Neuron (in vitro differentiated cells): Measurements from ENCODE around the gene GRID1.

Experiments used
- H2AFZ ChIP-seq: one replicate; pipeline ENCODE4 v1.6.1; 2013; ENCODE audit warnings: low read depth, mild to moderate bottlenecking, inconsistent platforms, low read length, moderate library complexity
- H3K27me3 ChIP-seq: one replicate; pipeline ENCODE4 v1.6.1; 2013; ENCODE audit warnings: low read length; ENCODE audit not compliant: insufficient read depth
- H3K36me3 ChIP-seq: one replicate; pipeline ENCODE4 v1.6.1; 2013; ENCODE audit warnings: low read length; ENCODE audit not compliant: insufficient read depth
- H3K4me1 ChIP-seq: one replicate; pipeline ENCODE4 v1.6.1; 2013; ENCODE audit warnings: low read length; ENCODE audit not compliant: insufficient read depth
- H3K4me3 ChIP-seq: 2 replicates; pipeline ENCODE4 v1.5.1; 2013; ENCODE audit warnings: mild to moderate bottlenecking, low read length, moderate library complexity
- H3K9me3 ChIP-seq: one replicate; pipeline ENCODE4 v1.6.1; 2013; ENCODE audit warnings: low read length

GRID1 gene

DNA sequence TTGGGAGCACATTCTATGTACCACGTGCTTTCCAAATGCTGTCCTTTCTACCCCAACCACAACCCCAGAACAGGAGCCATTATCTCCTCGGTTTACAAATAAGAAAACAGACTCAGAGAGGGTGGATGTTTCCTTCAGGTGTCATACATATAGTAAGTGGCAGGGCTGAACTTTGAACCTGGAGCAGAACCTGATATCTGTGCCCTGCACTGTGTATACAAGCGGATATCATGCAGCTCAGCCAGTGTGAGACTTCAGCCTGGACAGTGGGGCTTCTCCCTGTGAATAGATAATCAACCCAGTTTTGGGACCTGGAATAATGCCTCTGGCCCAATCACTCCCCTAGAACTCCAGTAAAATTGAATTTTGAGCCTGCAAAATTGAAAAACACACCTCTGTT lies 341.1 kb downstream of the GRID1 start:
- Histone ChIP-seq H2AFZ (no peak overlapping the region), H3K27me3 (no peaks in the 10 kb centered on the region), H3K9me3 (no peaks in the 10 kb centered on the region), H3K4me1 (no peaks in the 10 kb centered on the region), H3K36me3 (no peaks in the 10 kb centered on the region), H3K4me3 (no peak overlapping the region)

DNA sequence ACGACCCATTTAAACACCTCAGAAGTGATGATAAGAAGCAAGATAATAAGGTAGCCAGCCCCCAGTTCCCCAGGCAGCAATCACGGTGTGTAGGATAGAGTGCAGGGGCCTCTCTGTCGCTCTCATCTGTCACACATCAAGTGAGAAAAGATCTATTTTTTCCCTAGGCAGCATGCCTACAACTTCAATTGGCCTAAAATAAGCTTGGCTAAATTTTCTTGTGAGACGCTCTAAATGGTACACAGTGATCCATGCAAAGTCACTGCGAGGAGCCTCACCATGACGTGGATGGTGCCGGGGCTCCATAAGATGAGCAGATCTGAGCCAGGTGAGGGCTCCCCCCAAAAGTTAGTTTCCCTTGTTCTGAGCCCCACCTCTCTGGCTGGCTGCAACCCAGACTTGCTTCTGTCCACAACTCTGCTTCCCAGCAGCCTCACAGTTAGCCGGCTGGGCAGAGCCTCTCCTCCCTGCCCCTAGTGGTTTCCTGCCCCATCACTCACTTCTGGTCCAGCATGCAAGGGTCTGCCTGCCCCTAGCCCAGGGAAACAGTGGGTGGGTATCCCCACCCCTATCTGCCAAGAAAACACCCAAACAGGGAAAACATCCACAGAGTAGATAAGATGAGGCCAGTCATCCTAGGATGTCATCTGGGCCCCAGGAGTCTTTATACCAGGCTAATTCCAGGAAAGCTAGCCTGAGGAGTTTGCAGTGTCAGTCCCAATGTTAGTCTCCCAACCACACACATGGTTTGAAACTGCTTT lies 342.1 kb downstream of the GRID1 start:
- H3K4me3 ChIP-seq = no peak overlapping the region
- H3K4me1 ChIP-seq = no peaks in the 10 kb centered on the region
- no peaks in the 10 kb centered on the region for H3K27me3 ChIP-seq
- no peaks in the 10 kb centered on the region for H3K9me3 ChIP-seq
- no peaks in the 10 kb centered on the region for H3K36me3 ChIP-seq
- no peak overlapping the region for H2AFZ ChIP-seq

DNA sequence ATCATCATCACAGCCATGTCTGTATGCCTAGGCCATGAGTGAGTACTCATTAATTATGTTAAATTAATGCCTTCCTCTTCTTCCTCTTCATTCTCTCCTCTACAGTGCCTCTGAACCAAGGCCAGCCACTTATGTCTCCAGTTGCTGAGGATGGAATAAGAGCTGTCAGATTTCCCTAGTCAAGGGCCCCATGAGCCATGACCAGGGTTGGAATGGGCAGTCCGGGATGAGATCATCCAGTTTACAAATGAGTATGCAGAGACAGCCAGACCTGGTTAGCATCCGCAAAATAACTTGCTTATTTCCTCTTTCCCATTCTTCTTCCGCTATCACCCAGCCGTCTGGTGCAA lies 342.7 kb downstream of the GRID1 start:
- Histone ChIP-seq H2AFZ (no peak overlapping the region), H3K4me1 (no peaks in the 10 kb centered on the region), H3K27me3 (no peaks in the 10 kb centered on the region), H3K4me3 (no peak overlapping the region), H3K36me3 (no peaks in the 10 kb centered on the region), H3K9me3 (no peaks in the 10 kb centered on the region)

DNA sequence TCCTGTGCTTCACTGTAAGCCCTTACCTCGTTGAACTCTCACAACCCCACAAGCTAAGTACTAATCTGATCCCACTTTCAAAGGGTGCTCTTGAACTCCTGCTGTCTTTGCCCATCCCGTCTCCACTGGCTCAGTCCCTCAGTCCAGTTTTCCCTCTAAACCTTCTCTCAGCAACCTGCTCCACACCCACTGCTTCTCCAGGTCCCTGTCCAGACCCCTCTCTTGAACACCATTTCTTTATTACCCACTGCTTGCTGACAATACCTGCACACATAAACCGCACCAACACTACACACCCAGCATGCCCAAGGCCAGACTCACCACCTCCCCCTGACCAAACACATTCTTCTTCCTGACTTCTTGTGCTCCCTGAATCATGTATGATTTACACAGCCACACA lies 343.3 kb downstream of the GRID1 start:
- no peaks in the 10 kb centered on the region for H3K27me3 ChIP-seq
- H3K36me3 ChIP-seq = no peaks in the 10 kb centered on the region

DNA sequence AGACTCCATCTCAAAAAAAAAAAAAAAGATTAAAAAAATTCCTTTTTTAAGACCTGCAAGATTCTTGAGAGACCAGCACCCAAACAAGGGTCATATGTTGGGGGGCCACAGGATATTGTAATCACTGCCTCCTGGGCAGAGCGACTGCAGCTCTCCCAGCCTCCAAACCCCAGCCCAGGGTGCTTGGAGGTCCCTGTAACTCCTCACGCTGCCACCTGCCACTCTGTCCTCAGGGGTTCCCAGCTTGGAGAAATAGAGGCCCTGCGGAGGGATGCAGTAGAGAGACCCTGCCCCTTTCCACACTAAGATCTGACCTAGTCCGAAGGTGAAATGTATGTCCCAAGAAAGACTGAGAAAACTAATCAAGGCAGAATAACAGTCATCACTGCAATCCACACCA lies 343.7 kb downstream of the GRID1 start:
- no peak overlapping the region for H2AFZ ChIP-seq
- H3K9me3 ChIP-seq = no peaks in the 10 kb centered on the region
- no peak overlapping the region for H3K4me3 ChIP-seq
- no peaks in the 10 kb centered on the region for H3K4me1 ChIP-seq
- H3K36me3 ChIP-seq = no peaks in the 10 kb centered on the region
- no peaks in the 10 kb centered on the region for H3K27me3 ChIP-seq

More for the DNA sequence above, 343.3 kb downstream of the GRID1 start:
- H3K4me3 ChIP-seq = no peak overlapping the region
- no peak overlapping the region for H2AFZ ChIP-seq
- no peaks in the 10 kb centered on the region for H3K9me3 ChIP-seq
- no peaks in the 10 kb centered on the region for H3K4me1 ChIP-seq

DNA sequence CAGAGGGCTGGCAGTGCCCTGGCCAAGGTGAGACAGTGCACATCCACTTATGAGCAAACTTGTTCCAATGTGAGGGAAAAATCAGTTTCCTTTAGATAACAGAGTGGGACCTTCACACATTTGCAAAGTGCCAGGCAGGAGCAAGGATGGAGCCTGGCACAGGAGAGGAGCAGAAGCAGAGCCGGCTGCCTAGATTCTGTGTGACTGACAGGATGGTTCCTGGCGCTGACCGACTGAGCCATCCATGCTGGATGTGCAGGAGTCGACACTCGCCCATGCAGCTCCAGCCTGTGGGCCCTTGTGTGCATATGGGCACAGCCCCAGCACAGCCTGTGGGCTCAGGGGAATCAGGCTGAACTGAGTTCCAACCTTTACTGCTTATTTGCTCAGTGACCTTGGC lies 346.5 kb downstream of the GRID1 start:
- Histone ChIP-seq H3K4me3 (no peak overlapping the region), H2AFZ (no peak overlapping the region), H3K9me3 (no peaks in the 10 kb centered on the region), H3K27me3 (no peaks in the 10 kb centered on the region), H3K4me1 (no peaks in the 10 kb centered on the region), H3K36me3 (no peaks in the 10 kb centered on the region)

DNA sequence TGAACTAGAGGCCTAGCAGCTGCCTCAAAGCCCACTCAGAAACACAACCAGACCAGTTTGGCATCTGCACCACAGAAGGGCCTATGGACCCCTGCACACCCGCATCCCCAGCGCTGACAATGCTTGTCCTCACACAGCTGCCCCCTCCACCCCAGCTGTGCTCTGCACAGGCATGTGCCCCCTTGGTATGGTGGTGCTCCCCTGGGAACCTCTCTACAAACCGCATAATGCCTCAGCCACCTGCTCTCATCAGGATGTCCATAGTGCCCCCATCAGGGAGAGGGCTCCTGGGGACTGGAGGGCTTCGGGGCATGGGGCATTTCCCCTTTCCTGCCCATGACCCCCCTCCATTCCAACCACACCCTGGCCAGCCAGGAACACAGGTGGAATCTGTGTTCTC lies 347.5 kb downstream of the GRID1 start:
- no peaks in the 10 kb centered on the region for H3K27me3 ChIP-seq
- no peaks in the 10 kb centered on the region for H3K9me3 ChIP-seq
- H3K36me3 ChIP-seq = no peaks in the 10 kb centered on the region
- no peak overlapping the region for H2AFZ ChIP-seq
- H3K4me1 ChIP-seq = no peaks in the 10 kb centered on the region
- no peak overlapping the region for H3K4me3 ChIP-seq

DNA sequence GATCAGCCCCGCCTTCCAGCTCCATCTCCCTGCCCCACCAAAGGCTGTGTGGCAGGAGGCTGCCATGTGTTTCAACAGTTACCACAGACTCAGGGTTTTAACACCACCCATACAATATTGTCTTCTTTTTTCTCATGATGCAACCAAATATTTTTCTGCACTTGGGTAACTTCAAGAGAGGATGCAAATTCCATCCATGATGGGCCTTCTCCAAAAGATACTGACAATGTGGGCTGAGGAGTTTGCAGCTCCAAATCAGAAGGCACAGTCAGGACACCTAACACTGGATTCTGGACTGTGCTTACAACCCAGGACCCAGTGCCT lies 347.9 kb downstream of the GRID1 start:
- no peaks in the 10 kb centered on the region for H3K4me1 ChIP-seq
- no peak overlapping the region for H3K4me3 ChIP-seq
- no peaks in the 10 kb centered on the region for H3K9me3 ChIP-seq
- no peaks in the 10 kb centered on the region for H3K27me3 ChIP-seq
- H3K36me3 ChIP-seq = no peaks in the 10 kb centered on the region
- H2AFZ ChIP-seq = no peak overlapping the region

DNA sequence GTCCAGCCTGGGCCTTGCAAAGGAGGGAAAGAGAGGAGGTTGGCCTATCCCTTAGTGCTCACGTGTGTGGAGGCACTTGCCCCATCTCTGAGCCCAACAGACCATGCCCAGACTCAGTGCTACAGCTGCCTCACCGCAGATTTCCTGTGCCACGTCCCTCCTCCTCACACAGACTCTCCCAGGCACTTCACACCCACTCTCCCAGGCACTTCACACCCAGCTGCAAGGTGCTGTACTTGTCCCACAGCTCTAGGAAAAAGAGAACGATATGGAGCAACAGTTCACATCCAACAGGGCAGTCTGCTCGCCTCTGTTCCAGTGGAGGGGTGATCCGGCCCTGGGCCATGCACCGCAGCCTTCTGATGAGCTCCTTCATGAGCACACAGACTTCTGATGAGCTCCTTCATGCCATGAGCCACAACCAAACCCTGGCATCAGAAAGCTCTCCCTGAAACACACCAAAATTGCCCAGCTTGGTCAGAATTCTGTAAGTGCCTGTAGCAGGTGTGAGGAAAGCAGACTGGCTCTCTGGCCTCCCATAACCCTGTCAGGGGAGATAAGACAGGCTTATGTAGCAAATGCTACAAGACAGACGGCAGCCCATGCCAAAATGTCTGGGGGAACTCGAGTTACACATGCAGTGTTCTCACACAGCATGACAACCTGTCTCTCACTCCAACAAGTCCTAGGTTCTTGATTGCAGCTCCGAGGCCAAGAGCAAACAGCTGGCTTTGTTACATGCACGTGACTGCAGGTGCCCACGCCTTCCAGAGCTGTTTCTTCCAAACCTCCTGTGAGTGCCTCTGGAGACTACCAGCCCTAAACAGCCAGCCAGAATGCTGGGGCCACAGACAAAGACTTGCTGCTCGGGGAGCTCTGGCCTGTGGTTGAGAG lies 348.5 kb downstream of the GRID1 start:
- H3K4me3 ChIP-seq = no peak overlapping the region
- no peaks in the 10 kb centered on the region for H3K4me1 ChIP-seq
- H3K27me3 ChIP-seq = no peaks in the 10 kb centered on the region
- H3K9me3 ChIP-seq = no peaks in the 10 kb centered on the region
- H2AFZ ChIP-seq = no peak overlapping the region
- H3K36me3 ChIP-seq = no peaks in the 10 kb centered on the region

DNA sequence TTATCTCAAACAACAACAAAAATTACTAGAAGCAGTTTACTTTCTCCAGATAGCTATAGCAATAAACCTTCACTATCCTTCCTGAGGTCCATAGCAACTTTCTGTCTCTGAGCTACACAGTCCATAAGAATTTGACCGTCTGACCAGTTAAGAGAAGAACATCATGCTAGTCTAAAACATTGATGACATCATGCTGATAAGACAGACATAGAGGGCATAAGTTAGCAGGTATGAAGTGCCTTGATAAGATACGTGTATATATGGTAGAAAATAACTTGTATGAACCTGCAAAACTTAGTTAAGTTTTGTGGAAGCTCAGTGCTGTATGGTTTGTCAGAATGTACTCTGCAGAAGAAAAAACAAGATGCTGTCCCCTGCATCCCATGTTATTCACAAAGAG lies 353.0 kb downstream of the GRID1 start:
- Histone ChIP-seq H3K36me3 (no peaks in the 10 kb centered on the region), H3K27me3 (no peaks in the 10 kb centered on the region), H3K4me1 (no peaks in the 10 kb centered on the region), H2AFZ (no peak overlapping the region), H3K9me3 (no peaks in the 10 kb centered on the region), H3K4me3 (no peak overlapping the region)

DNA sequence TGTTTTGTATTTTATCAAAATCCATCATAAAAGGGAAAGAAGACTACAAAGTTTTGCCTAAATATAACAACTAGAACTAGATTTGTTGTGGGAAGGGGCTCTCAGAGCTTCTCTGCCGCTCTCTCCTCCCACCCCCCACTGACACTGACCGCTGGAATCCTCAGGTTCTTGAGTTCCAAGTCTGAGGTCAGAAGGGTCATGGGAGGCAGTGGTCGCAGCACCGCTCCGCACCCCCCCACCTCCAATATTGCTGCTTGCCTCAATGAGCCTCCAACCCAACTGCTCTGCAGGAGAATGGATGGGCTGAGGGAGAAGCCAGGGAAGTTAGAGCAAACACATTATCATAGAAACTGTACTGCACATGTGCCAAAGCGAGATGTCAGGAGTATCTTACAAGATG lies 359.4 kb downstream of the GRID1 start:
- Histone ChIP-seq H3K4me3 (no peak overlapping the region), H3K4me1 (no peaks in the 10 kb centered on the region), H2AFZ (no peak overlapping the region), H3K36me3 (no peaks in the 10 kb centered on the region), H3K27me3 (no peaks in the 10 kb centered on the region), H3K9me3 (no peaks in the 10 kb centered on the region)

DNA sequence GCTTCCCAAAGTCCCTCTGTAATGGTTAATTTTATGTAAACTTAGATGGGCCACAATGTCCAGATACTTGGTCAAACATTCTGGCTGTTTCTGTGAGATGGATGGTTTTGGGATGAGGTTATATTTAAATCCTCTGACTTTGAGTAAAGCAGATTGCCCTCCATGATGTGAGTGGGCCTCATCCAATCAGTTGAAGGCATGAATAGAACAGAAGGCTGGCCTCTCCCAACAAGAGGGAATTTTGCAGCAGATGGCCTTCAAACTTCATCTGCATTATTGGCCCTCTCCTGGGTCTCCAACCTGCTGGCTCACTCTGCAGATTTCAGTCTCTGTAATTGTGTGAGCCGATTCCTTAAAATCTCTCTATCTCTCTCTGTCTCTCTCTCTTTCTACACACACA lies 362.3 kb downstream of the GRID1 start:
- H3K9me3 ChIP-seq = no peaks in the 10 kb centered on the region
- no peak overlapping the region for H3K4me3 ChIP-seq
- no peak overlapping the region for H2AFZ ChIP-seq
- no peaks in the 10 kb centered on the region for H3K36me3 ChIP-seq
- H3K4me1 ChIP-seq = no peaks in the 10 kb centered on the region
- no peaks in the 10 kb centered on the region for H3K27me3 ChIP-seq

DNA sequence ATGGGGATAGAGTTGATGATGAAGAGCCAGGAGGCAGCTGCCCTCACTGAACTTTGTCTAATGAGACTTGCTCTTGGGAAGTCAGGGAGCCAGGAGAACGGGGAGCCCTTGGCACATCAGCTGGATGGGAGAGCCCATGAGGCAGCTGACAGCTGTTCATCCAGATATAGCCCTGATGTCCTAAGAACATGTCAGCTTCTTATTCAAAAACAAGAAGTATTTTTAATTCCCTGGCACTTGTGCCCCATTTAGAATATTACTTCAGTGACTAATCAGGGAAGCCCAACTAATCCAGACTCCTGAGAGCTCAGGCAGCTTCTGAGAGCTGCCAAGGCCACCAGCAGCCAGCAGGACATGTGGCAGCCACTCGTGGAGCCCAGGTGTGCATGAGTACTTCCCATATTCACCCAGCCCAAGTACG lies 363.4 kb downstream of the GRID1 start:
- no peaks in the 10 kb centered on the region for H3K36me3 ChIP-seq
- H3K27me3 ChIP-seq = no peaks in the 10 kb centered on the region
- no peak overlapping the region for H3K4me3 ChIP-seq
- no peaks in the 10 kb centered on the region for H3K4me1 ChIP-seq
- H3K9me3 ChIP-seq = no peaks in the 10 kb centered on the region
- no peak overlapping the region for H2AFZ ChIP-seq
